Neural progenitor cell (in vitro differentiated cells): ENCODE results near the gene C11orf21.

Source experiments
- EZH2 ChIP-seq: fragments of 200-600 bp; sonication (generic); IDR thresholded peaks from 2 replicates; pipeline ENCODE4 v1.6.1; 2017; ENCODE audit warnings: antibody characterized with exemption, mild to moderate bottlenecking, moderate library complexity
- EZH2phosphoT487 ChIP-seq: fragments of 200-600 bp; sonication (generic); IDR thresholded peaks from 2 replicates; pipeline ENCODE4 v1.6.1; 2017; ENCODE audit warnings: antibody characterized with exemption
- TF ChIP-seq, protein P1 (sequence below): fragments of 200-600 bp; sonication (generic); IDR thresholded peaks from 2 replicates; pipeline ENCODE4 v1.5.1; 2017; ENCODE audit warnings: antibody characterized with exemption, mild to moderate bottlenecking

DNA sequence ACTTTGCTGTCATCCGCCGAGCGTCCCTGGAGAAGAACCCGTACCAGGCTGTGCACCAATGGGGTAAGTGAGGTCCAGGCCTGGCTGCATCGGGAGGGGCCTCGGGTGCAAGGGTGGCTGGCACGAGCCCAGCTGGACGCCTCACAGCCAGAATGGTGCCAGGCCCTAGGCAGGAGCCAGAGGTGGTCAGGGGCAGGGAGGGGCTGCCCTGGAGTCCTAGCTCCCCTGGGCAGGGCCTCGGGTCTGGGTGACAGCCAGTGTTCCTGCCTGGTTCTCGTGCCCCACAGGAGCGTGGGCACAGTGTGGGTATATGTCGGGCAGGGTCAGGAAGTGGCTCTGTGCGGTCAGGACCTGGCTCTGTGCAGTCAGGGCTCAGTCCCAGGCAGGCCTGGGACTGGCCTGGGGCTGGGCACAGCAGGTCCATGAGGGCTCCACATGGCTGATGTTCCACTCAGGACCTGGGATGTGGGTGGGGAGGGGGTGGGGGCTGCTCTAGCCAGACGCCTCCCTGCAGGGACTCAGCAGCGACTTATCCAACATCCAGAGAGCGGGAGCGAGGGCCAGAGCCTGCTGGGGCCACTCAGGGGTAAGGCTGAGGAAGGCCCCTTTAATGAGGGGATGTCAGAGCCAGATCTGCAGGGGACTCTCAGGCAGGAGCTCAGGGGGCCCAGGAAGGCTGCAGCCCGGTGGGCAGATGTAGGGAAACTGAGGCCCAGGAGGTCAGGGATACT, 1.3 kb upstream of the C11orf21 start:
- TF ChIP-seq, protein P1, sequence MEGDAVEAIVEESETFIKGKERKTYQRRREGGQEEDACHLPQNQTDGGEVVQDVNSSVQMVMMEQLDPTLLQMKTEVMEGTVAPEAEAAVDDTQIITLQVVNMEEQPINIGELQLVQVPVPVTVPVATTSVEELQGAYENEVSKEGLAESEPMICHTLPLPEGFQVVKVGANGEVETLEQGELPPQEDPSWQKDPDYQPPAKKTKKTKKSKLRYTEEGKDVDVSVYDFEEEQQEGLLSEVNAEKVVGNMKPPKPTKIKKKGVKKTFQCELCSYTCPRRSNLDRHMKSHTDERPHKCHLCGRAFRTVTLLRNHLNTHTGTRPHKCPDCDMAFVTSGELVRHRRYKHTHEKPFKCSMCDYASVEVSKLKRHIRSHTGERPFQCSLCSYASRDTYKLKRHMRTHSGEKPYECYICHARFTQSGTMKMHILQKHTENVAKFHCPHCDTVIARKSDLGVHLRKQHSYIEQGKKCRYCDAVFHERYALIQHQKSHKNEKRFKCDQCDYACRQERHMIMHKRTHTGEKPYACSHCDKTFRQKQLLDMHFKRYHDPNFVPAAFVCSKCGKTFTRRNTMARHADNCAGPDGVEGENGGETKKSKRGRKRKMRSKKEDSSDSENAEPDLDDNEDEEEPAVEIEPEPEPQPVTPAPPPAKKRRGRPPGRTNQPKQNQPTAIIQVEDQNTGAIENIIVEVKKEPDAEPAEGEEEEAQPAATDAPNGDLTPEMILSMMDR = no peak
- TF ChIP-seq EZH2 (no peak), EZH2phosphoT487 (no peak)
